ENCODE data around the gene MFNG. TPM values are rescaled to one million over a fixed set of nuclear protein-coding genes. Genes with fewer than 3 reads are reported as not detected.
A peak's percentile ranks its signal among the peaks of the same experiment; 100 is the strongest.

Gene MFNG
- total and polyA plus RNA-seq, 5 donors from 2014 or later = 148 to 340 (median 326) TPM

GRCh38 chr22:37443086-37443485 is 43.1 kb downstream of the MFNG start:
- Histone ChIP-seq H3K27me3 (ENCODE audit: control insufficient read depth, insufficient read depth, low read length) (peaks cover 2% of the 10 kb centered on the region), H3K9me3 (ENCODE audit: control insufficient read depth in 2 of 2, low read length in 2 of 2) (no peaks in the 10 kb centered on the region), H3K4me3 (ENCODE audit: low read depth, low read length) (no peak overlapping the region), H3K36me3 (ENCODE audit: control insufficient read depth, insufficient read depth, low read length) (no peaks in the 10 kb centered on the region), H3K4me1 (ENCODE audit: control insufficient read depth, insufficient read depth, low read length, poor library complexity, severe bottlenecking) (no peaks in the 10 kb centered on the region), H3K27ac (ENCODE audit: insufficient read depth, low read length, poor library complexity, severe bottlenecking) (no peak overlapping the region)
- ATAC-seq (ENCODE audit: low read depth in 2 of 2) (no peak), DNase-seq (no peak)
- Mint-ChIP-seq H3K4me1 (peaks cover 0 to 6% (median 2%) of the 10 kb centered on the region in 4 donors), H3K4me3 (no peak overlapping the region), H3K27me3 (peaks cover 6% of the 10 kb centered on the region), H3K36me3 (peaks cover 17% of the 10 kb centered on the region), H3K27ac (no peak overlapping the region), H3K9me3 (peaks cover 0 to 3% (median 0%) of the 10 kb centered on the region in 7 donors)

GRCh38 chr22:37442537-37442936 is 43.6 kb downstream of the MFNG start:
- no peak overlapping the region for H3K27ac ChIP-seq (ENCODE audit: insufficient read depth, low read length, poor library complexity, severe bottlenecking)
- Mint-ChIP-seq H3K27ac (peak overlapping the region in 1 of 3 donors; percentile 0), H3K9me3 (peaks cover 0 to 3% (median 0%) of the 10 kb centered on the region in 7 donors), H3K4me1 (peaks cover 0 to 6% (median 2%) of the 10 kb centered on the region in 4 donors), H3K4me3 (no peak overlapping the region), H3K27me3 (peaks cover 9% of the 10 kb centered on the region), H3K36me3 (peaks cover 18% of the 10 kb centered on the region)
- H3K9me3 ChIP-seq (ENCODE audit: control insufficient read depth in 2 of 2, low read length in 2 of 2) = no peaks in the 10 kb centered on the region
- H3K27me3 ChIP-seq (ENCODE audit: control insufficient read depth, insufficient read depth, low read length) = peaks cover 2% of the 10 kb centered on the region
- H3K36me3 ChIP-seq (ENCODE audit: control insufficient read depth, insufficient read depth, low read length) = no peaks in the 10 kb centered on the region
- no peaks in the 10 kb centered on the region for H3K4me1 ChIP-seq (ENCODE audit: control insufficient read depth, insufficient read depth, low read length, poor library complexity, severe bottlenecking)
- no peak for ATAC-seq (ENCODE audit: low read depth in 2 of 2)
- peak in 1 of 3 donors; percentile 46 for DNase-seq
- H3K4me3 ChIP-seq (ENCODE audit: low read depth, low read length) = no peak overlapping the region

- Mint-ChIP-seq H3K27me3 (peaks cover 9% of the 10 kb centered on the region), H3K36me3 (peaks cover 18% of the 10 kb centered on the region), H3K4me1 (peaks cover 0 to 6% (median 2%) of the 10 kb centered on the region in 4 donors), H3K9me3 (peaks cover 0 to 3% (median 0%) of the 10 kb centered on the region in 7 donors), H3K27ac (no peak overlapping the region), H3K4me3 (no peak overlapping the region)
- no peak for ATAC-seq (ENCODE audit: low read depth in 2 of 2)
- Histone ChIP-seq H3K27ac (ENCODE audit: insufficient read depth, low read length, poor library complexity, severe bottlenecking) (no peak overlapping the region), H3K4me3 (ENCODE audit: low read depth, low read length) (no peak overlapping the region), H3K27me3 (ENCODE audit: control insufficient read depth, insufficient read depth, low read length) (peaks cover 2% of the 10 kb centered on the region), H3K4me1 (ENCODE audit: control insufficient read depth, insufficient read depth, low read length, poor library complexity, severe bottlenecking) (no peaks in the 10 kb centered on the region), H3K9me3 (ENCODE audit: control insufficient read depth in 2 of 2, low read length in 2 of 2) (no peaks in the 10 kb centered on the region), H3K36me3 (ENCODE audit: control insufficient read depth, insufficient read depth, low read length) (no peaks in the 10 kb centered on the region)
- no peak for DNase-seq
Measured at GRCh38 chr22:37442135-37442534, 44.0 kb downstream of the MFNG start.

- no peak for ATAC-seq (ENCODE audit: low read depth in 2 of 2)
- Mint-ChIP-seq H3K36me3 (peaks cover 18% of the 10 kb centered on the region), H3K9me3 (peaks cover 0 to 3% (median 0%) of the 10 kb centered on the region in 7 donors), H3K27ac (no peak overlapping the region), H3K27me3 (peaks cover 12% of the 10 kb centered on the region), H3K4me1 (peaks cover 0 to 6% (median 2%) of the 10 kb centered on the region in 4 donors), H3K4me3 (no peak overlapping the region)
- Histone ChIP-seq H3K9me3 (ENCODE audit: control insufficient read depth in 2 of 2, low read length in 2 of 2) (no peaks in the 10 kb centered on the region), H3K27ac (ENCODE audit: insufficient read depth, low read length, poor library complexity, severe bottlenecking) (no peak overlapping the region), H3K4me3 (ENCODE audit: low read depth, low read length) (no peak overlapping the region), H3K4me1 (ENCODE audit: control insufficient read depth, insufficient read depth, low read length, poor library complexity, severe bottlenecking) (no peaks in the 10 kb centered on the region), H3K27me3 (ENCODE audit: control insufficient read depth, insufficient read depth, low read length) (peaks cover 2% of the 10 kb centered on the region), H3K36me3 (ENCODE audit: control insufficient read depth, insufficient read depth, low read length) (no peaks in the 10 kb centered on the region)
- no peak for DNase-seq
Measured at GRCh38 chr22:37440875-37441274, 45.3 kb downstream of the MFNG start.

GRCh38 chr22:37439347-37439746 is 46.8 kb downstream of the MFNG start:
- Histone ChIP-seq H3K27me3 (ENCODE audit: control insufficient read depth, insufficient read depth, low read length) (peaks cover 2% of the 10 kb centered on the region), H3K27ac (ENCODE audit: insufficient read depth, low read length, poor library complexity, severe bottlenecking) (no peak overlapping the region), H3K4me1 (ENCODE audit: control insufficient read depth, insufficient read depth, low read length, poor library complexity, severe bottlenecking) (no peaks in the 10 kb centered on the region), H3K4me3 (ENCODE audit: low read depth, low read length) (no peak overlapping the region), H3K9me3 (ENCODE audit: control insufficient read depth in 2 of 2, low read length in 2 of 2) (no peaks in the 10 kb centered on the region), H3K36me3 (ENCODE audit: control insufficient read depth, insufficient read depth, low read length) (no peaks in the 10 kb centered on the region)
- Mint-ChIP-seq H3K9me3 (peaks cover 0 to 3% (median 0%) of the 10 kb centered on the region in 7 donors), H3K4me1 (peaks cover 0 to 8% (median 2%) of the 10 kb centered on the region in 4 donors), H3K36me3 (peaks cover 16% of the 10 kb centered on the region), H3K27me3 (peaks cover 12% of the 10 kb centered on the region), H3K27ac (no peak overlapping the region), H3K4me3 (no peak overlapping the region)
- no peak for ATAC-seq (ENCODE audit: low read depth in 2 of 2)
- no peak for DNase-seq

- ATAC-seq (ENCODE audit: low read depth in 2 of 2) (no peak), DNase-seq (no peak)
- Histone ChIP-seq H3K4me1 (ENCODE audit: control insufficient read depth, insufficient read depth, low read length, poor library complexity, severe bottlenecking) (no peaks in the 10 kb centered on the region), H3K27me3 (ENCODE audit: control insufficient read depth, insufficient read depth, low read length) (peaks cover 2% of the 10 kb centered on the region), H3K36me3 (ENCODE audit: control insufficient read depth, insufficient read depth, low read length) (no peaks in the 10 kb centered on the region), H3K4me3 (ENCODE audit: low read depth, low read length) (no peak overlapping the region), H3K27ac (ENCODE audit: insufficient read depth, low read length, poor library complexity, severe bottlenecking) (no peak overlapping the region), H3K9me3 (ENCODE audit: control insufficient read depth in 2 of 2, low read length in 2 of 2) (no peaks in the 10 kb centered on the region)
- H3K4me1 Mint-ChIP-seq = peaks cover 0 to 2% (median 0%) of the 10 kb centered on the region in 4 donors
- H3K36me3 Mint-ChIP-seq = peaks cover 5% of the 10 kb centered on the region
- H3K27me3 Mint-ChIP-seq = peaks cover 12% of the 10 kb centered on the region
- no peak overlapping the region for H3K27ac Mint-ChIP-seq
- H3K4me3 Mint-ChIP-seq = no peak overlapping the region
- H3K9me3 Mint-ChIP-seq = no peaks in the 10 kb centered on the region
Measured at GRCh38 chr22:37435970-37436603, 50.1 kb downstream of the MFNG start.

GRCh38 chr22:37433786-37434185 is 52.4 kb downstream of the MFNG start:
- Histone ChIP-seq H3K27me3 (ENCODE audit: control insufficient read depth, insufficient read depth, low read length) (peaks cover 7% of the 10 kb centered on the region), H3K4me1 (ENCODE audit: control insufficient read depth, insufficient read depth, low read length, poor library complexity, severe bottlenecking) (peaks cover 4% of the 10 kb centered on the region), H3K4me3 (ENCODE audit: low read depth, low read length) (no peak overlapping the region), H3K36me3 (ENCODE audit: control insufficient read depth, insufficient read depth, low read length) (no peaks in the 10 kb centered on the region), H3K9me3 (ENCODE audit: control insufficient read depth in 2 of 2, low read length in 2 of 2) (no peaks in the 10 kb centered on the region), H3K27ac (ENCODE audit: insufficient read depth, low read length, poor library complexity, severe bottlenecking) (no peak overlapping the region)
- Mint-ChIP-seq H3K4me3 (no peak overlapping the region), H3K27me3 (peaks cover 20% of the 10 kb centered on the region), H3K36me3 (peaks cover 5% of the 10 kb centered on the region), H3K4me1 (peaks cover 0 to 6% (median 2%) of the 10 kb centered on the region in 4 donors), H3K27ac (no peak overlapping the region), H3K9me3 (no peaks in the 10 kb centered on the region)
- ATAC-seq (ENCODE audit: low read depth in 2 of 2) (no peak), DNase-seq (no peak)

- no peak overlapping the region for H3K27ac Mint-ChIP-seq
- peaks cover 0 to 11% (median 3%) of the 10 kb centered on the region in 4 donors for H3K4me1 Mint-ChIP-seq
- H3K4me3 ChIP-seq (ENCODE audit: low read depth, low read length) = no peak overlapping the region
- ATAC-seq (ENCODE audit: low read depth in 2 of 2) (no peak), DNase-seq (no peak)
- peaks cover 0 to 1% (median 0%) of the 10 kb centered on the region in 7 donors for H3K9me3 Mint-ChIP-seq
- peaks cover 13% of the 10 kb centered on the region for H3K27me3 ChIP-seq (ENCODE audit: control insufficient read depth, insufficient read depth, low read length)
- H3K4me3 Mint-ChIP-seq = no peak overlapping the region
- peaks cover 6% of the 10 kb centered on the region for H3K4me1 ChIP-seq (ENCODE audit: control insufficient read depth, insufficient read depth, low read length, poor library complexity, severe bottlenecking)
- no peaks in the 10 kb centered on the region for H3K9me3 ChIP-seq (ENCODE audit: control insufficient read depth in 2 of 2, low read length in 2 of 2)
- H3K36me3 Mint-ChIP-seq = no peaks in the 10 kb centered on the region
- no peak overlapping the region for H3K27ac ChIP-seq (ENCODE audit: insufficient read depth, low read length, poor library complexity, severe bottlenecking)
- H3K27me3 Mint-ChIP-seq = peaks cover 27% of the 10 kb centered on the region
- H3K36me3 ChIP-seq (ENCODE audit: control insufficient read depth, insufficient read depth, low read length) = no peaks in the 10 kb centered on the region
Measured at GRCh38 chr22:37432708-37433054, 53.5 kb downstream of the MFNG start.
